NOMO-1 treated with DMSO at 0.1 percent for 48 hours (cell line): ENCODE measurements around the gene DSCAML1.

Source experiments
- DNase-seq: peaks from one replicate; lab custom pipeline; 2025; ENCODE audit not compliant: unreplicated experiment; lab: John Stamatoyannopoulos, UW

DSCAML1 gene

DNA sequence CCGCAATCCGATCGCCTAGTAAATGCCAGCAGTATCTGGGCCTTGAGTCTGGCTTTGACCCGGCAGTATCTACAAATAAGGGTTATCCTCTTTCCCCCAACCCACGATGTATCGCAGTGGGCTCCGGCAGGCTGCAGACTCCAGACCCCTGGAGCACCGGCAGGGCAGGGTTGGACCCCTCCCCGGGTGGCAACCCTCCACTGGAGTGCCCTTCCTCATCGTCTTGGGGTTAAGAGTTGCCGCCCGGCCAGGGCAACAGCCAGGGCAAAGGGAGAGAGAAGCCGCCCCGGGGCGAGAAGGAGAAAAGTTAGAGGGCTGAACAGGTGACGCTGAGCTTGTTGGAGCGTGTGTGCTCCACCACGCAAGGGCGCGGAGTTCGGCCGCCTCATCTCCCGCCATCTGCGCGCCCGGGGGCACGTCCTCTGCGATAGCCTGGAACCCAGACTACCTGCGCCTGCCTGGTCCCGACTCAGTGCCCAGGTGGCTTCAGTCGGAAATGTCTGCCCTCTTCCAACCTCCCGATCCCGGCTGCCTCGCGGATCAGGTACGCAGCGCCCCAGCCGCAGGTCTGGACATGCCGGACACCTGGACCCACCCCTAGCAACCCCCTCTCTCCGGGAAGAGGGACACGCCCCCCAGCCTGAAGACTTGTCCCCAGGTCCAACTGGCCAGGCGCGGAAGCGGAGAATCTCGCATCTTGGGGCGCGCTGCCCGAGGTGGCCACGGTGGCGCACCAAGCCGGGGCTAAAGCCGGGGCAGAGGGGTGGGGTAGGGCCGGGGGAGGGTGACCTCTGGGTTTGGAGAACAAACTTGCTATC lies 1.2 kb downstream of the DSCAML1 start:
- no peak for DNase-seq

DNA sequence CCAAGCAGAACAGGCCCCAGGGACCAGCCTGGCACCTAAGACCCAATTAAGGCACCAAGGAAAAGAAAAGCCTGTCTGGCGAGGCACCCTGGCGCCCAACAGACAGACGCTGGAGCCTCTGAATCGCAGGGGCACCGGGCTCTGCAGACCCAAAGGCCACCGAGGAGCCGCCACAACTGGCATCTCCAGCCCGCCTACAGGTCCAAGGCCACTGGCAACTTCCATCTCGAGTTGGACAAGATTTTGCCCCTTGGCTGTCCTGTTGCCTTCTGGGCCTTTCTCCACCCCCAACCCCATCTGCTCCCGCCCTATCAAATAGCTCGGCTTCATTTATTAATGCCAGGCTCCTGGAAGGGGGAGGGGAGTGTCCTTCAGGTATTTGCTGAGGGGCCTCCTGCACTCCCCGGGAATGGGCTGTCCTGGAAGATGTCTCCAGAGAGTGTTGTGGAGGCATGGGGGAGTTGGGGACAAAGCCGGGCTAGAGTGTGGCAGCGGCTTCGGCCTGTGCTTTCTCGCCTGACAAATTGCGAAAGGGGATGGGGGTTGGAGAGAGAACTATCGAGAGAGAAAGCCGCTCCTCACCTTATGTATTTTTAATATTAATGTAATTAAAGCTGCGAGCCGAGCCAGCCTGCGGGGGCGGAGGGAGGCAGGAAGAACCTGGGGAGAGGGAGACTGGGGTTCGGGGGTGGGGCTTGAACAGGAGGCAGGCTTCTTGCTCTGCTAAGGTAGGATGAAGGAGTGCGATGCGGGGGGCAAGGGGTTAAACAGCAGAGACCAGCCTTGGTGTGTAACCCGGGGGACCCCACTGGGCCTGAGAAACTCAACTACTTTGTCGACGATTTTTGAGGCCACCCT lies 2.0 kb downstream of the DSCAML1 start:
- no peak for DNase-seq

DNA sequence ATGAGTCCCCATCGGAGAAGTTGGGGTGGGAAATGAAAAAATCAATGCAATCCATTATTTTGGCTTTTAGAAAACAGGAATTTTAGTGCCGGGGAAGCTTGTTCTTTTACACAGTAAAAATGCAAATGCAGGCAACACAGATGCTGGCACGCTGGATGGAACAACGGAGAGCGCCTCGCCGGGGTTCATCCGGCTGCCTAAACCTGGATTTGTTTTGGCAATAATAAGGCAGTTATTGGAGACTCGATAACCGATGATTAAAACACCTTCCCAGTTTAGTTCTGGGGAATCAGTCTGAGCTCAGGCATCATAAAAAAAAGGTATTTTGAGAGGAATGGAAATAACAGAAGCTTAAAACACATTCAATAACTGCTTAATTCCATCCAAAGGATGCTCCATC lies 2.9 kb downstream of the DSCAML1 start:
- DNase-seq: no peak

DNA sequence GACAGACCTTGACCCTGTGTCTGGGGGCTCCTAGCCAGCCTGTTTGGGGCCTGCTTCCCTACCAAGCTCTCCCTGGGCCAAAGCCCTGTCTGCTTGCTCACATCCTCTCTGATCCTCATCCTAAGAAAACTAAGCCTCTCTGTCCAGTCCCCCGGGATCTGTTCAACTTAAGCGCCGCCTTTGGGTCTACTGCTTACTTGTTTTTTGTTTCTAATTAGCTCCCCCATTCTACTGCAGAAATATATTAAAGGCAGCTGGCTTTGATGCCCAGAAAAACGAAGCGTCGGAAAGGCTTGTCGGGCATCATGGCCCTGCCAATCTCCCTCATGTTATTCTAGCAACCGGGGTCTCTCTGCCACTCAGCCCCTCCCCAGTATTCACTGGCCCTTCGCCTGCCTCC lies 3.4 kb downstream of the DSCAML1 start:
- DNase-seq: no peak

DNA sequence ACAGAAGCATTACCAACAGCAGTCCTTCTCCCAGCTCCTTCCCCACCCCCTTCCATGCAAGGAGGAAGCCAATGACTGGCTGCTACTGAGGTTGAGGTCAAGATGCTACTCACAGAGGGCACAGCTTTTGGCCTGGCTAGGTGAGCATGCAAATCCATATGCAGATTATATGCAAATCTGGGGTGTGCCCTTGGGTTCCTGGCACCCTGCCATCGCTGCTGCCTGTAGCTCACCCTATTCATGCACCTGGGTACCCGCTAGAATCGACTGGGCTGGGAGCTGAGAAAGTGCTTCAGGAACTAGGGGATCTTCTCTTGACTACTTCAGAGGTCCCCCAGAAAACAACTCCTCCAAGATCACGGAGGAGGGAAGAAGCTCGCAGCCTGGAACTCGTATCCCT lies 4.0 kb downstream of the DSCAML1 start:
- no peak for DNase-seq

DNA sequence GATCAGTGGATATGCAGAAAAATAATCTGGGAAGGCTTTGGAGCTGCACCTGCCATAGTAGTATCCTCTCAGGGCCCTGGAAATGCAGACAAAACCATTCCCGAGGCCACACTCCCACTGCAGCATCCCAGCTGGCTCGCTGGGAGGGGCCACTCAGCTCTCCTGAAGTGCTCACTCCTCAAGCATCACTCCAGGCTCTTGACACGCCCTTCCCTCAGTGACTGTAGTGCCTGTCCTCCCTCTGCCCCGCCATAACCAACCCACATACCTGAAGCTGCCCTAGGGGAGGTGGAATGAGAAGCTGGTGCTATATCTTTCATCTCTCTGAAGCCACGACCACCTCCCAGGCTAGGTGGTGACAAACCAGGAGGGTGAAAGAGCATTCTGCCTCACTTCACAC lies 4.8 kb downstream of the DSCAML1 start:
- DNase-seq: no peak

DNA sequence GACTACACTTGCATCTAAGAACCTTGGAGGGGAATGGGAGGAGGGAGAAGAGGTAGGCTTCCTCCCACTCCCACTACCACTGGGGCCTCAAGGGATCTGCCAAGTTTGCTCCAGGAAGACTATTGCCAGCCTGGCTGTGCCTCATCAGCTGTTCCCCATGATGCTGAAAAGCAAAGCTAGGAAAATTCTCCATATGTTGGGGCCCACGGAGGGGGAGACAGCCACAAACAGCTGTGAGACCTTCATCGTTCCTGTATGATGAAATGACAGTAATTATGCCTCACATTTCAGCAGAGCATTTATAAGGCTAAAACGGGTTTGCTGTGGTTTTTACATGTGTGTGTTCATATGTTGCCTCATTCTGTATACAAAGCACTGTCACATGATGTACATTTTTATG lies 6.7 kb downstream of the DSCAML1 start:
- peak; percentile 29 for DNase-seq

DNA sequence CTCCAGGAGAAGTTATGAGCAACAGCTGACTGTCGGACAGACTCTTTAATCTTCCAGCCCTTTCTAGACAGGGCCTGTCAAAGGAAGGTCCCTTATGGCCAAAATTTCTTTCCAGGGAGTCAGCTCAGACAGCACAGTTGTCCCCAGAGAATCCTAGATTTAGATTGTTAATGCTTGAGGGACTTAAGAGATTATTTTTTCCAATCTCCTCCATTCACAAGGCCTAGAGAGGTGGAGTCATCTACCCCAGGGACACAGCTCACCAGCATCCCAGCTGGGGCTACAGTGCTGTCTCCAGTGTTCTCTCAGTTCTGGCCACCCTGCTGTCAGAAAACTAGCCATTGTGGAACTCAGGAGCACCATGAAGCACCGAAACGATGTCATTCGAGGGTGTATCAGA lies 7.8 kb downstream of the DSCAML1 start:
- no peak for DNase-seq

DNA sequence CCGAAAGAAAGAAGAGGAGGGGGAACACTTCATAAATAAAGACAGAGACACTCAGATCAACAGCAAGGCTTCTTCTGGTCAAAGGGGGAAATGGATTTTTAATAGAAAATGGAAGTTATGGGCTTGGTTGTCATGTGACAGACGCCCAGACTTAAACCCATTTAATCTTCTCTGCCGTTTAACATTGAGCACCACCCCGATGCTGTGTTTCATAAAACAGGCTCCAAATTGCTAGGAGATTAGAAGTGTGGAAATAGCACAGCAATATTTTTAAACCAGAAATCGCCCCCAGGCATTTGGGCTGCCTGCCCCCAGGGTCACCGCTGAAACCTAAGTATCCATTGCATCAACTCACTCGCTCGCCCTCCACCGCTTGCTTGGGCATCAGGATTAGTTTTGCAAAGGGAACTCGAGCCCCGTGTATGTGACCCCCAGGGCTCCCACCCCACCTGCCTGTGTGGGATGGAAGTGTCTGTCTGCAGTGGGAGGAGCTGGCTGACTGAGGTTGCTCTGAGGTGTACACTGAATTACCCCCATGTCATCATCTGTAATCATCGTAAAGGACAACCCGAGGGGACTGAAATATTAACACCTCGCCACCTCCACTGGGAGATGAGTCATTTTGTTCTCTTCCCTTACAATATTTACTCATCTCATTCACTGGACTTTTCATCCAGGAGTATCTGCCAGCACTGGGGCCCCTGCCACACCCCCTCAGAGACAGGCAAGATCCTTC lies 10.7 kb downstream of the DSCAML1 start:
- no peak for DNase-seq

DNA sequence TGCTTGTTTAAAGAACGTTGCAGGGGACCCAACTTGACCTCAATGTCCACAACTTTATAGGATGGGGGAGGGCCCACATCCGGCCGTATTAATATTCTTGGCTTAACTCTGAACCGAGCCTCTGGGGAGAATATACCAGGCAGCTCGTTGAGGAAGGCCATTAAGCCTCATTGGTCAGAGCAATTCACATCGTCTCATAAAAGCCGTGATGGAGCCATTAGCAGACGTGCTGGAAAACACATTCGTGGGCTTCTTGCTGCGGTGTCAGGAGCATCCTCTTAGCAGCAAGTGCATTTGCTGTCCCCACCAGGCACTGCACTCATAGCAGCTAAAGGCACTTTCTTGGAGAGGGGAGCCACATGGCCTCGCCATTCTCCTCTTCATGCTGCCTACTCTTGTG lies 14.9 kb downstream of the DSCAML1 start:
- no peak for DNase-seq

DNA sequence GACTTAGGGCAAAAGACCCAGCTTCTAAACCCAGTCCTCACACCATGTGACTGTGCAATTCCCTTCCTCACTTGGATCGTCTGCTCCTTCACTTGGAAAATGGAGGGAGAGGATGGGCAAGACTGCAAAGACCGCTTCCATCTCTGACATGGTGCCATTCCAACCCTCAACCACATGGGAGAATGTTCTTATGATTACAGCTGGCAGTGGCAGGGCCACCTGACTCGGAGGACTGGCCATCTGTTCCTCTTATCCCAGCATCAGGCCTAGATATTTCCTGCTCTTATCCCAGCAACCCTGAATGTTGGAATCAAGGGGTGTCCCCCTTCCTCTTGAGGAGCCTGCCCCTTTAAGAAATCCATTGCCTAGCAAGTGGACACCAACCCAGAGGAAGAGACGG lies 15.4 kb downstream of the DSCAML1 start:
- DNase-seq: no peak

DNA sequence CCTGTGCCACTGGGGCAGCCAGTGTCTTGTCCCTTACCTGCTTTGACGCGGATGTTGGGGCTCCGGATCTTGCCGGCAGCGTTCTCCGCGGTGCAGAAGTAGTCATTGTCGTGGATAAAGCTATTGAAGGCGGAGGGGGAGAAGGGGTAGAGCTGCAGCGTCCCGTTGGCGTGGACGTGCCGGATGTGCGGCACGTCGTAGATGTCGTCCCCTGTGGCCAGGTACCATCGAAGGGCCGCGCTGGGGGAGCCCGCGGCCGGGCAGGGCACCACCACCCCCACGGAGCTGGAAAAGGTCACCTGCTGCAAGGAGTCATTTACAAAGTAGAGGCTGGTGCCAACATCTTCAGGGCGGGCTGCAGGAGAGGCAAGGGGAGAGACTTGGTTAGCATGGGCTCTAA lies 16.6 kb downstream of the DSCAML1 start:
- no peak for DNase-seq

DNA sequence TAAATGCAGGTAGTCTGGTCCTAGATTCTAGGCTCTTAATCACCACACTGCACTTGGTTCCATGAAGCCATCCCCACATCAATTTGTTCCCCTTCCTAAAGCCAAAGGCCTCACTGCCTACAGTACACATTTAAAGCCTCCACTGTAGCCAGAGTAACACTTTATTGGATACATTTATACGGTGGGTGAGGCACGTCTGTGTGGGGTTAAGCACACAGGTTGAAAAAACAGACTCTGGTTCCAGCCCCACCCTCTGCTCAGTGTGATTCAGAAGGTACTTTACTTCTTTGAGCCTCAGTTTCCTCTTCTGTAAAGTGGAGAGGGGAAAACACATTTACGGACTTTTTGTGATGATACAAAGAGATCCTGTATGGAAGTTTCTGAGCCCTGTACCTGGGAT lies 22.5 kb downstream of the DSCAML1 start:
- no peak for DNase-seq

DNA sequence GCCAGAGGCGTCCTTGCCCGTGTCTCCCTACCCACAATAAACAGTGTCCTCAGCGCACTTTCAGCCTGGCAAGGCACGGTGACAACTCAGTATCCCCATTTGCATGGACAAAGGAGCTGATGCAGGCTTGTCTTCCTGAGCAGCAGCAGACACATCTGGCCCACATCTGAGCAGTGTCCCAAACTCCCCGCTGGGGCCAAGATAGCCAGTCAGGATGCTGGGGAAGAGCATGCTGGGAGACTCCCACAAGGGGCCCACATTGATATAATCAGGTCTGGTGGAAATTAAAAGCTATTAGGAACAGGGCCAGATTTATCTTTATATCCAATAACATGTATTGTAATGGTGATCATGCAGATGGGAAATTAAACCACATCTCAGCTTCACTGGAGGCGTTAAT lies 24.7 kb downstream of the DSCAML1 start:
- no peak for DNase-seq

DNA sequence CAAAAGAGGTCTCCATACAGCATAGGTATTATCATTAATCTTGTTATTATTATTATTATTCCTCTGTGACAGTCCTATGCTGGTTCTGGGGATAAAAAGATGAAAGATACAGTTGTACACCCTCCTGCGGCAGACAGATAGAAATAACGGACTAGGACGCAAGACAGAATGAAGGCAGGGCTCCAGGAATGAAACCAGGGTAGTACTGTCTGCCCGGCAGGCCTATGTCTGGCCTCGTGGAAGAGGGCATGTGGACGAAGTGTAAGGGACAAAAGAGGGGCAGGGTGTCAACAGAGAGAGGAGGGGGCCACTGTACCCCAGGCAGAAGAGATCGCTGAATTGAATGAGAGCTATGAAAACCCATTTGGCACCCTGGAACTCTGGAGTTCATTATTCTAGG lies 25.2 kb downstream of the DSCAML1 start:
- no peak for DNase-seq

DNA sequence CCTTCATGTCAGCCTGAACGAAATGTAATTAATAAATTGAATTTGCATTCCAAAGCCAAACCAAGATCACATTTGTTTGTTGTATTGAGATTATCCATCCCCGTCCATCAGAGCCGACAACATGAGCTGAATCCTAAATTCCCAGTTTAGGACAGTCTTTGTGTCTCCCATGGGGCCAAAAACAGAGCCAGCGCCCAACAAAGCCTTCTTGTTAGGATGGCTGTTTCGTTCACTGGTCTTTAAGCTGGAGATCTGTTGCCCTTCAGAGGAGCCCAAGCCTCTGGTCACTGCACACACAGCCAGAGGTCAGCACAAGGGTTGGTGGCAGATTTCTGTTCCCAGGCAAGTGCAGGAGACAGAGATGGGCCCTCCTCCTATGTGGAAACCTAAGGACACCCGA lies 25.8 kb downstream of the DSCAML1 start:
- DNase-seq: no peak

DNA sequence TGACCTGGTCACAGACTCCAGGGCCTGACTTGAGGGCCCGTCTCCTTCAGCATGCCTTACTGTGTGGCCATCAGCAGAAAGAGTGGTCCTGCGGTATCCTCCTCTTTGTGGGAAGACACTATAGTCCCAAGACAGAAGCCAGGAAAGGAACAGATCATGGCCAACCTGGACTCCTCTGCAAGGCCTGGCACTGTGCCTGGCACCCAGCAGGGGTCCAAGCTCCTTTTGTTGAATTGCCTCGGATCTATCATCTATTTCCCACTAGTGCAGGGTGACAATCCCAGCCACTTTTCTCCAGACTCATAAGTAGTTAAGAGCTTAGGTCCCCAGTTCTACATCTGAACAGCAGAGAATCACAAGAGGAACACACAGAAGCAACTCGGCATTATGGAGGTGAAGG lies 27.0 kb downstream of the DSCAML1 start:
- DNase-seq: no peak

DNA sequence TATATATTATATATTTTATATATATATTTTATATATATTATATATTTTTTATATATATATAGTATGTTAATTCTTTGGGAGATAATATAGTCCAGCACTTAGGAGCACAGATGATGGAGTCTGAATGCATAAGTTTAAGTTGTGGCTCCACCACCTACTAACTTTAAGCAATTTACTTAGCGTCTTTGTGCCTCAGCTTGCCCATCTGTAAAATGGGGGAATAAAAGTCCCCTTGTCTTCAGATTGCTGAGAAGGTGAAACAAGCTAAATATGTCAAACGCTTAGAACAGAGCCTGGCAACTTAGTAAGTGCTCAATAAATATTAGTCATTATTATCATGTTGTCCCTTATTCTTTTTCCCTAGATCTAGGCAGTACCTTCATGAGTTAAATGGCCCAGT lies 27.5 kb downstream of the DSCAML1 start:
- no peak for DNase-seq

DNA sequence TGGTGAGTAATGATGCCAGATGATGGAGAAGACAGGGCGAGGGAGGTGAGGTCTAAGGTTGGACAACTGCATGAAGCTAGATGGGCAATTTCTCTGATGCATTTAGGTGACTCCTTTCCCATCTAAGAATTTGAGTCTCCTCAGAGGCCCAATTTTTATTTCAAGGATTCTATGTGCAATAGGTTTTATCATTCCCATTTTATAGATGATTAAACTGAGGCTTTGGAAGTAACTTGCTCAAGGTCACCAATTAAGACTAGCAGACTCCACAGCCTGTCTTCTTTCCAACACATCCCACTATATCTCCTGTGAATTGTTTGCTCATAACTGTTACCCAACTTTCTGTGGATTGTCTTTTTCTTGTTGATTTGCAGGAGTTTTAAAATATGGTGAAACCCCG lies 28.5 kb downstream of the DSCAML1 start:
- no peak for DNase-seq

DNA sequence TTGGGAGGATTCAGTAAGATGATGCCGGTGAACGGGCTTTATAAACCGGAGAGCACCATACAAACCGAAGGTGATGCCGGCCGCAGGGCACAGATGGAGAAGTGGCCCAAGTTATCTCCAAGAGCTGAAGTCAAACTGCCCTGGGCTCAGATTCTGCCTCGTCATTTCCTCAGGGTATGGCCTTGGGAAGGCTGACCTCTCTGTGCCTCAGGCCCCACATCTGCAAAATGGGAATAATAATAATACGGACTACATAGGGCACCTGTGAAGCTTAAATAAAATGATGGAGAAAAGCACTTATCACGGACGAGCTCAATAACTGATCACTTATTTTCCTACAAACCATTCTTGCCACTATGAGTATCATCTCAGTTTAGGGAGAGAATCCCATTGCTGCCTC lies 29.9 kb downstream of the DSCAML1 start:
- no peak for DNase-seq

DNA sequence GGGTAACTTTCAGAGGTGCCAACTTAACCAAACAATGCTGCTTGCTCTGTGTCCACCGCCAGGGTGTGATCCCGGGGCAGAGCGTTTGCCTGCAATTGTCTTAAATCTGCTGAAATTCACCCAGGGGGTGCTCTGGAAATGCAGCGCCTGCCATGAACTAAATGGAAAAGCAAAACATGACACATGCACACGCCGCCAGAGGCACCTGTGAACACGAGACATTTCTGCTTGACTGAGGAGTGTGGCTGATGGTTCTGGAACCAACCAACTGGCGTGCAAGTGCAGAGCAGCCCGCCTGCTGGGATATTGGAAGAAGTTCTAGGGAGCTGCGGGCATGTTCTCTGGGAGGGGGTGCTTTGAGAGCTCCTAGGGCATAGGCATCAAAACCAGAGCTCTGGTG lies 30.4 kb downstream of the DSCAML1 start:
- DNase-seq: no peak

DNA sequence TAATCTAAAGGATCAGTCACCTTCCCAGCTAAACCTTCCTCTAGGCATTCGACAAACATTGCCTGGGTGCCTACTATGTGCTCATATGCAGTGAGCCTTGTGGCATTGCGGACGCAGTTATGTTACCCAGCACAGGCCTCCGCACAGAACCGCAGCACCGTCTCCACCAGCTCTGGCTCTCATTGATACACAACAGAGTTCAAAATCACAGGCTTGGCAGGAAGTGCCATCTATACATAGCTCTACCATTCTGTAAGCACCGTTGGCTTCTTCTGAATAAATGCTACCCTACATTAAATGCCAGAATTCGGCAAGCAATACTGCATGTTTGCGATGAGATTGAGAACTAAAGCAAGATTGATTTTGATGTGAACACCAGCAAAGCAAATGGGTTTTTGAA lies 31.0 kb downstream of the DSCAML1 start:
- DNase-seq: no peak
